ENCODE data around the gene DTNB. TPM values are rescaled to one million over a fixed set of nuclear protein-coding genes. Genes with fewer than 3 reads are reported as not detected.

The DTNB gene
- total and polyA plus RNA-seq, 2 donors (not counting 1 experiment from before 2014, with no cell fraction given) = 25.7 to 37.3 TPM

GRCh38 chr2:25401307-25402026 lies 271.9 kb downstream of the DTNB start:
- H3K27ac ChIP-seq (ENCODE audit: low read length in 2 of 2) = peak overlapping the region; percentile 69 to 77
- ChIA-PET POLR2A (interaction anchor here (1.0 kb wide), 1 partner anchor 18 kb away, joined by 3 read pairs; no protein-coding TSS in a partner anchor), CTCF (interaction anchor here (0.8 to 1.1 kb wide), 2 partner anchors 17 to 24 kb away, joined by 3 to 4 read pairs; no protein-coding TSS in a partner anchor)
- Mint-ChIP-seq H3K4me1 (peaks cover 72% of the 10 kb centered on the region), H3K9me3 (ENCODE audit: insufficient read depth) (no peaks in the 10 kb centered on the region), H3K4me3 (no peak overlapping the region), H3K27me3 (no peaks in the 10 kb centered on the region), H3K27ac (peak overlapping the region; percentile 80)
- TF ChIP-seq EZH2 (IDR thresholded peaks at IDR 0.05; ENCODE audit: borderline replicate concordance, insufficient read depth, low read depth, low read length, poor library complexity, severe bottlenecking) = no peak
- TF ChIP-seq, protein P1, sequence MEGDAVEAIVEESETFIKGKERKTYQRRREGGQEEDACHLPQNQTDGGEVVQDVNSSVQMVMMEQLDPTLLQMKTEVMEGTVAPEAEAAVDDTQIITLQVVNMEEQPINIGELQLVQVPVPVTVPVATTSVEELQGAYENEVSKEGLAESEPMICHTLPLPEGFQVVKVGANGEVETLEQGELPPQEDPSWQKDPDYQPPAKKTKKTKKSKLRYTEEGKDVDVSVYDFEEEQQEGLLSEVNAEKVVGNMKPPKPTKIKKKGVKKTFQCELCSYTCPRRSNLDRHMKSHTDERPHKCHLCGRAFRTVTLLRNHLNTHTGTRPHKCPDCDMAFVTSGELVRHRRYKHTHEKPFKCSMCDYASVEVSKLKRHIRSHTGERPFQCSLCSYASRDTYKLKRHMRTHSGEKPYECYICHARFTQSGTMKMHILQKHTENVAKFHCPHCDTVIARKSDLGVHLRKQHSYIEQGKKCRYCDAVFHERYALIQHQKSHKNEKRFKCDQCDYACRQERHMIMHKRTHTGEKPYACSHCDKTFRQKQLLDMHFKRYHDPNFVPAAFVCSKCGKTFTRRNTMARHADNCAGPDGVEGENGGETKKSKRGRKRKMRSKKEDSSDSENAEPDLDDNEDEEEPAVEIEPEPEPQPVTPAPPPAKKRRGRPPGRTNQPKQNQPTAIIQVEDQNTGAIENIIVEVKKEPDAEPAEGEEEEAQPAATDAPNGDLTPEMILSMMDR (IDR thresholded peaks at IDR 0.05) = no peak
- no peak for DNase-seq
- no peak overlapping the region for H2AFZ ChIP-seq (ENCODE audit: insufficient read depth, low read depth, low read length, poor library complexity, severe bottlenecking)
- H3K36me3 ChIP-seq (replicated peaks in 1 of 2; ENCODE audit: control extremely low read depth in 1 of 2, control insufficient read depth in 1 of 2, extremely low read depth in 1 of 2, insufficient read depth in 2 of 2, low read length in 1 of 2) = no peaks in the 10 kb centered on the region
- H3K79me2 ChIP-seq (ENCODE audit: control insufficient read depth, insufficient read depth, low read length) = peaks cover 14% of the 10 kb centered on the region
- H3K4me1 ChIP-seq (ENCODE audit: control insufficient read depth in 2 of 2, insufficient read depth in 2 of 2, low read length in 2 of 2) = peaks cover 67 to 80% of the 10 kb centered on the region in 2 donors
- H3K9ac ChIP-seq (ENCODE audit: low read length) = no peak overlapping the region
- H4K20me1 ChIP-seq (ENCODE audit: control insufficient read depth, insufficient read depth, low read length, poor library complexity, severe bottlenecking) = no peaks in the 10 kb centered on the region
- intact Hi-C loops (cut with micrococcal nuclease) = loop anchor here (2.0 to 5.0 kb wide), 2 partner anchors 17 to 51 kb away; no protein-coding TSS in a partner anchor
- peaks cover 0 to 8% (median 0%) of the 10 kb centered on the region in 3 donors for H3K9me3 ChIP-seq (ENCODE audit: control extremely low read depth in 1 of 3, control insufficient read depth in 2 of 3, insufficient read depth in 1 of 3, low read length in 2 of 3)
- H3K4me2 ChIP-seq (replicated peaks; ENCODE audit: low read depth, low read length, poor library complexity, severe bottlenecking) = peak overlapping the region; percentile 59
- WGBS (ENCODE audit: insufficient coverage) = 98% methylated on average over 5 of the region's 8 CpGs
- H3K27me3 ChIP-seq (replicated peaks in 1 of 4; ENCODE audit: control extremely low read depth in 1 of 4, control insufficient read depth in 3 of 4, insufficient read depth in 4 of 4, low read length in 3 of 4) = no peaks in the 10 kb centered on the region
- no peak overlapping the region for H3K4me3 ChIP-seq (ENCODE audit: control extremely low read depth in 1 of 5, extremely low read depth in 1 of 5, insufficient read depth in 1 of 5, low read depth in 2 of 5, low read length in 4 of 5)
- ATAC-seq (ENCODE audit: low read depth) = no peak

Measured in B cell (primary cell).